ENCODE results near the gene RECK.
"Not testable (repeated sequence)": the region's sequence is repeated elsewhere in the genome, so short reads cannot be mapped to it uniquely, and the experiment has no call there.

RECK gene, protein sequence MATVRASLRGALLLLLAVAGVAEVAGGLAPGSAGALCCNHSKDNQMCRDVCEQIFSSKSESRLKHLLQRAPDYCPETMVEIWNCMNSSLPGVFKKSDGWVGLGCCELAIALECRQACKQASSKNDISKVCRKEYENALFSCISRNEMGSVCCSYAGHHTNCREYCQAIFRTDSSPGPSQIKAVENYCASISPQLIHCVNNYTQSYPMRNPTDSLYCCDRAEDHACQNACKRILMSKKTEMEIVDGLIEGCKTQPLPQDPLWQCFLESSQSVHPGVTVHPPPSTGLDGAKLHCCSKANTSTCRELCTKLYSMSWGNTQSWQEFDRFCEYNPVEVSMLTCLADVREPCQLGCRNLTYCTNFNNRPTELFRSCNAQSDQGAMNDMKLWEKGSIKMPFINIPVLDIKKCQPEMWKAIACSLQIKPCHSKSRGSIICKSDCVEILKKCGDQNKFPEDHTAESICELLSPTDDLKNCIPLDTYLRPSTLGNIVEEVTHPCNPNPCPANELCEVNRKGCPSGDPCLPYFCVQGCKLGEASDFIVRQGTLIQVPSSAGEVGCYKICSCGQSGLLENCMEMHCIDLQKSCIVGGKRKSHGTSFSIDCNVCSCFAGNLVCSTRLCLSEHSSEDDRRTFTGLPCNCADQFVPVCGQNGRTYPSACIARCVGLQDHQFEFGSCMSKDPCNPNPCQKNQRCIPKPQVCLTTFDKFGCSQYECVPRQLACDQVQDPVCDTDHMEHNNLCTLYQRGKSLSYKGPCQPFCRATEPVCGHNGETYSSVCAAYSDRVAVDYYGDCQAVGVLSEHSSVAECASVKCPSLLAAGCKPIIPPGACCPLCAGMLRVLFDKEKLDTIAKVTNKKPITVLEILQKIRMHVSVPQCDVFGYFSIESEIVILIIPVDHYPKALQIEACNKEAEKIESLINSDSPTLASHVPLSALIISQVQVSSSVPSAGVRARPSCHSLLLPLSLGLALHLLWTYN

DNA sequence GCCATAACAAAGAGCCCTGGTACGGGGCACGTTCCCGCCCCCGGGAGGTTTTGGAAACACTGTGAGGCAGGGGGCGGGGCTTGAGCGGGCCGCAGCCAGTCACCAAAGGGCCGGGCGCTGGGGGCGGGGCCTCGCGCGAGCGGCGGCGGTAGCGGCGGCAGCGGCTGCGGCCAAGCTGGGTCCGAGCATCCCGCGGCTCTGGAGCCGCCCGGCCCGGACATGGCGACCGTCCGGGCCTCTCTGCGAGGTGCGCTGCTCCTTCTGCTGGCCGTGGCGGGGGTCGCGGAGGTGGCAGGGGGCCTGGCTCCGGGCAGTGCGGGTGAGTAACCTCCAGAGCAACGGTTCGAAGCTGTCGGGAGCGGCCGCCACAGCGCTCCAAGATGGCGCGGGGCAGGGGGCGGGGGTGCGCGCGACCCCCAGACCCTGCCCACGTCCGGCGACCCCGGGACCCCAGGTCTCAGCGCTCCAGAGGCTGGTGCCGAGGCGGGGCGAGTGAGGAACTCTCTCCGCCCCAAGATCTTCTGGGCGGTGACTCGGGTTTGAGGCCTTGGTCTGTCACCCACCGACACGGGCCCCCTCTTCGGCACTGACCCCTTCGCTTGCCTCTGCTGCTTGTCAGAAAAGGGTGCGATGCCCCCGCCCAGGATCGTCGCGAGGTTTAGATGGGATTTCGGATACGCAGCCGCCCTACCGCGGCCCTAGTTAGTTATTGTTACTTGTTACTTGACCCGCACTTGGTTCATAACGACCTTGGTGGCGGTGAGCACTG lies at the start of gene RECK:
Gene RECK (plus strand): TSS at position 134 of the 769 bp plus-strand sequence. CDS start 86 bp downstream, at position 220.
- DNase-seq = peak; percentile 92

GRCh38 chr9:35990155-35990554 lies 46.6 kb upstream of the RECK start:
- no peak for DNase-seq

DNA sequence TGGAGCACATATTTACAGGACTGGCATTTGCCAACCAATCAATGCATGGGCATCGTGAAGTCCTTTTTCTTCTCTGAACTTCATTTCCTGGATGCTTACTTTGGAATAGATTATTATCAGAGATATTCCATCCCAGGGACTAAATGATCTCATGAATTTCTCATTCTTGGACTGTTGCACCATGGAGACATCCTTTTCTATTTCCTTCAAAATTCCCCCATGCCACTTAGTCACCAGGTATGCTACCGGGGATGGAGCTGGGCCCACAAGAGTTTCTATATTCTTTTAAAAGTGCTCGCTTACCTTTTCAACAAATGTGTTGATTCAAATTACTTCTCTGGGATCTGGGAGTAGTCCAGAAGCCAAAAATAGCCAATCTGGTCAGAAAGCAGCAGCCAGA lies 43.6 kb upstream of the RECK start:
- DNase-seq = not testable (repeated sequence)

DNA sequence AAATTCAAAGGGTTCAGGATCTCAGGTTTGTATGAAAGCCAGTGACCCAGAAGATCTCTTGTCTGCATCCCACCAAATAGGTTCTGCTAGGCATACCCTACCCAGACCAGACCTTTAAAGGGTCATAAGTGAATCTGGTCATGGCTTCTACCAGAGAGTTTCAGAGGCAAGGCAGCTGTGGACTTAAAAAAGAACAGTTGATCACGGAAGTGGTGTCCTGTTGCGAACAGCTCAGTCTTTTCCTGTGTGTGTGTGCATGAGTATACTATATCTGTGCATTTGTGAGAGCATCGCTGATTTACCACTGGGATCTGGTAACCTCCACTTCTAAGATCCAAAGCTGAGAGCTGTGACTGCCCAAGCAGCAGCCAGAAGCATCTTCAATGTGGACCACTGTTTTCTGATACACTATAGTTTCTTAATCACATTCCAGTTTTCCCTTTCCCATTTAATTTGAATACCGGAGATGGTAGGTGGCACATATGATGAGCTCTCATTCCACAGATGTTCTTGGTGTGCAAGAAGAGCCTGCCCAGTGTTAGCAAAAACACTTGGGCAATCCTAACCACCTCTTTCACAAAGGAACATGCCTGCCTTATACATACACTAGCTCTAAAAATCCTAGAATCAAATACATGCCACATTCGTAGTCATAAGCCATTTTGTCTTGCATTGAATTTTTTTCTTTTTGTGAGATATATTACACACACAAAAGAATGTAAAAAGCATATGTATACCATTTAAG lies 42.6 kb upstream of the RECK start:
- DNase-seq = no peak

GRCh38 chr9:35994959-35995358 lies 41.8 kb upstream of the RECK start:
- DNase-seq = no peak

DNA sequence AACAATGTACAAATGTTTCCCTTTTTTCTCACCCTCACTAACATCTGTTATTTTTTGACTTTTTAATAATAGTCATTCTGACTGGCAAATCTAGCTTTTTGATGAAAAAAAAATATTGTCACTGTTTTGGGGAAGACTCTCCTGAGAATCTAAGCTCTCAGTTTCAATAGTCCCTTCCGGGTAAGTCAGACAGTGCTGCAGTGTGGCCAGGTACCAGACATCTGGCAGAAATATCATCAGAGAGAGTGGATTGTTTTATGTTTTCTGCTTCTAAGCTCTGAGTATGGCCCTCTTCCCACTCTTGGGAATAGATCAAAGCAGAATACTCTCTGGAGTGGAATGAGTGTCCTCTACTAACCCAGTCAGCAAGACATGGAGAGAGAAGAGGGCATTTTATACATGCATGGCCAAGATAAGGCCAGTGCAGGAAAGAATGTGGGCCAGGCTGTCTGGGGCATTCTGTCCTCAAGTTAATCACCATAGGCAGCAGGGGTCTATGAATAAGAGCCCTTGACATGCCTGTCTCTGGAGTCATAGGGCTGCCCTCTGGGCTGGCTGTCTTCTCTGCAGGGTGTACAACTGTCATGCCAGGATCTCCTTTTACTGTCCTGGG lies 40.2 kb upstream of the RECK start:
- DNase-seq = peak; percentile 7

- not testable (repeated sequence) for DNase-seq
Observed at GRCh38 chr9:35997016-35997415, 39.7 kb upstream of the RECK start.

DNA sequence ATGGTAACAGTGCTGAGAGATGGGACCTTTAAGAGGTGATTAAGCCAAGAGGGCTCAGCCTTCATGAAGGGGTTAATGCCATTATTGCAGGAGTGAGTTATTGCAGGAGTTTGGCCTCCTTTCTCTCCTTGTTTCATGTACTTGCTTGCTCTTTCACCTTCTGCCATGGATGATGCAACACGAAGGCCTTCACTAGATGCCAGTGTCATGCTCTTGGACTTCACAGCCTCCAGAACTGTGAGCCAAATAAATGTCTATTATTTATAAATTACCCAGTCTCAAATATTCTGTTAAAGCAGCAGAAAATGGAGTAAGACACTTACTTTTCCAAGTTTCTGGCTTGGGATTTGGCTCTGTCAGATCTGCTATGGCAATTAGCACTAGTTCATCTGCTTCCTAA lies 38.4 kb upstream of the RECK start:
- DNase-seq = no peak

GRCh38 chr9:36005891-36006290 lies 30.8 kb upstream of the RECK start:
- DNase-seq = no peak

- no peak for DNase-seq
Observed at GRCh38 chr9:36006549-36007315, 30.0 kb upstream of the RECK start.

DNA sequence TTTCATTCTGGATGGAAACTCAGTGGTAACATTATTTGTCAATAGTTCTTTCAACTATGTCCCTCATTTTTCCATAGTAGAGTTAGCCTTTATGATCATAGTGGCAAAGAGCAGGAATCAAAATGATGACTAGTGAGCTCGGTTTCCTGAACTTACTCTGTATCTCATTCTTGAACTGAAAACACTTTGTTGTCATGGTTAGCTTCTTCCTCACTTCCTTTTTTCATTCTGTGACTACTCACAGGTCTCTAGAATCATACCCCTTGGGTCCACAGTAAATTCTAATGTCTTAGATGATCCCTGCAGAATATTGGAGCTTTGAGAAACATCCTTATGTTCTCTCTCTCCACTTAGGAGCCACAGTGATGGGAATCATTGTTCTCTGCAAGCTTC lies 29.4 kb upstream of the RECK start:
- DNase-seq = no peak

- no peak for DNase-seq
Observed at GRCh38 chr9:36007852-36008251, 28.9 kb upstream of the RECK start.

- peak; percentile 59 for DNase-seq
Observed at GRCh38 chr9:36008774-36009300, 27.9 kb upstream of the RECK start.

- DNase-seq = no peak
Observed at GRCh38 chr9:36011379-36011778, 25.3 kb upstream of the RECK start.

- DNase-seq = no peak
Observed at GRCh38 chr9:36017278-36017677, 19.4 kb upstream of the RECK start.

GRCh38 chr9:36018129-36018528 lies 18.6 kb upstream of the RECK start:
- no peak for DNase-seq

GRCh38 chr9:36018891-36019720 lies 17.6 kb upstream of the RECK start:
- DNase-seq = no peak

- DNase-seq = no peak
Observed at GRCh38 chr9:36021968-36022367, 14.7 kb upstream of the RECK start.

GRCh38 chr9:36023260-36024048 lies 13.3 kb upstream of the RECK start:
- peak; percentile 59 for DNase-seq
